ENCODE results near the gene RSAD2.
"Not testable (repeated sequence)": the region's sequence is repeated elsewhere in the genome, so short reads cannot be mapped to it uniquely, and the experiment has no call there.

Gene RSAD2

DNA sequence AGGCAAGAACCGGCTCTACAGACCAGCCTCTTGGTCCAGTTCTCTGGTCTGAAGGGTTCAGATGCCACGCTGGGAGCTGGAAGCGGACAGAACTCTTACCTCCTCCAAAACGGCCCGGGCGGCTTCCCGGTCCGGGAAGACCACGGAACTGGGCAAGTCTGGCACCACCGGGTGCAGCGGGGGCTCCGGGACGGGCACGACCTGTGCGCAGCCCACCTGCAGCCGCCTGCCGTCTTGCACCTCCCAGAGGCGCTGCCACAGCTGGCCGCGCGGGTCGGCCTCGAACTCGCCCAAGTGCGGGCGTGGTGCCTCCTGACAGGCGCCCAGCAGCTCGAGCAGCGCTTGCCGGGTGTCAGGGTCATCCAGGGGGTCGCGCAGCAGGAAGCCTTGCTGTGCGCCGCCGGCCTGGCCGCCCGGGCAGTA, 12.6 kb upstream of the RSAD2 start:
- DNase-seq: peak; percentile 70

DNA sequence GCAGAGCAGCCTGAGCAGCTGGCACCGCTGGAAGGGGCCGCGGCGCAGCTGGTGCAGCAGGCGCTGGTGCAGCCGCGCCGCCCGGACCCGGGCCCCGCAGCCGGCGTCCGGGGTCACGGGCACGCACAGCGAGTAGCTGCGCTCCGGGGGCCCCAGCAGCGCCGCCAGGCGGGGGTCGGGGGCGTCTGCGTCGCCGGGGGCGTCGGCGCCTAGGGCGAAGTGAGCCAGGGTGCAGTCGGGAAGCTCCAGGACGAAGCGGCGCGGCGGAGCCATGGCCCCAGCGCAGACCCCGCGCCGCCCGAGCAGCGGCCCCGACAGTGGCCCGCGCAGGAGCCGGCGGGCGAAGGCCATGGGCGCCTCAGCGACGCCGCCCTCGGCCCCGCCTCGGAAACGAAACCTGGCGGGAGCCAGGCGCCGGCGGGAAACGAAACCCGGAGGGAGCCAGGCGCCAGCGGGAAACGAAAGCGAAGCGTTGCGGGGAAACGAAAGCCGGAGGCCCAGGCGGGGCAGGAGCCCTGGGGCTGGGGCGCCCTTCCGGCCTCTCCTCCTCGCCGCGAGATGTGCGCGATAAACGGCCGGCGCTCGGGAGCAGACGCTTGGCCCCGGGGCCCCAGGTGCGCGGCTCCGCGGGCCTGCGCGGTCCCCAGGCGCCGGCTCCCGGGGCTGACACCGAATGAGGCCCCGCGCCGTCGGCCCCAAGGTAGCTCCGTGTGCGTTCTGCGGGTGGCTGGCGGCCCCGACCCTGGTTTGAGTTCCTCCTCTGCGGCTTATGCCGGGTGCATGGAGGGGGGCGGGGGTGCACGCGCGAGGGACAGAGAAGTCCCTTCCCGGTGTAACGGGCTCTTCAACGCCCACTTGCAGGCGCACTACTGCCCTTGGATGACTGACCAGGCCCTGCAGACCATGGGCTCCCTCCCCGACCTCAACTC, 12.0 kb upstream of the RSAD2 start, which contains the start of gene CMPK2:
Gene CMPK2 (minus strand): TSS at position 562 of the 929 bp plus-strand sequence. CDS start 211 bp downstream, at position 351.
- peak; percentile 78 for DNase-seq

DNA sequence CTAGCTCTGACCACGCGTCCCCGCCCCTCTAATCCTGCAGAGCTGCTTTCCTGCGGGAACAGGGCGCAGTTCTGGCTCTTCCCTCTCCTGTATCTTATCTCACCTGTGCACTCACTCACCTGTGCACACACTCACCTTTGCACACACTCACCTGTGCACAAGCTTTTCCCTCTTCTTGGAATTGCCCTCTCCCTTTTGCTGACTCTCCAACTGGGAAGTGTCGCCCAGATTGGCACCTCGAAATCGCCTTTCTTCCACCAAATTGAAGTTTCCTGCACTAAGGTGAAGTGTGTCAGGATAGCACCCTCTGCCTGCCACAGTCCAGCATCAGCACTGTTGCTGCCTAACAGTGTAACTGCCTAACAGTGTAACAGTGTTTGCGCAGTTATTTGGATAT, 11.3 kb upstream of the RSAD2 start:
- peak; percentile 84 for DNase-seq

DNA sequence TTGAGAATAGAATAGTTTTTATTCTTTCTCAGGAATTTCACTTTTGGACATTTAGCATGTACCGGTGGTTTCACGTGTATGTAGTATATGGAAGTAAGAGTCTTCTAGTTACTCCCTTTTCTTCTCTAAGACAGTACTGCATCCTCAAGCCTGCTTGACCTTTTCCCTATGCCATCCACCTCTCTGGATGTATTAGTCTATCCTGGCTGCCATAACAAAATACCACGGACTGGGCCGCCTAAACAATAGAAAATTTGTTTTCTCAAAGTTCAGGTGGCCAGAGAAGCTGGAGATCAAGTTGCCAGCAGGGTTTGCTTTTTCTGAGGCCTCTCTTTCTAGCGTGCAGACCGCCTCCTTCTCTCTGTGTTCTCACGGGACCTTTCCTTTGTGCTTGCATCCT, 10.6 kb upstream of the RSAD2 start:
- DNase-seq: no peak

DNA sequence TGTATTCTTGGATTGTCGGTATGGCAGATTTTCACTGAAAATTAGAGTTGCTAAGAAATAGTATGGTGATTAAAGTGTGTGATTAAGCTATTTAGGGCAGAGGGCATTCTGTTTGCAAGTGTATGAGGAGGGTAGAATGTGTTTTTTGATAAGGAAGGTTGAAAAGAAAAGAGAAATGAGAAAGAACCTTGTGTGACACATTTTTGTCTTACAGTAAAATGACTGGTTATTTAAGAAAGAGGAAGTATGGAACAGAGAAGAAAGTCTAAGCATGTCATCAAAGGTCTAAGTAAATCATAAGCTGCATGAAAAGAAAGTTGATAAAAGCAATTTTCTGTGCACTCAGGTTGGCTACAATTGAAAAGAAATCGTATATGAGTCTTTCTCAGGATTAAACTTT, 5.2 kb upstream of the RSAD2 start:
- DNase-seq: peak; percentile 60

DNA sequence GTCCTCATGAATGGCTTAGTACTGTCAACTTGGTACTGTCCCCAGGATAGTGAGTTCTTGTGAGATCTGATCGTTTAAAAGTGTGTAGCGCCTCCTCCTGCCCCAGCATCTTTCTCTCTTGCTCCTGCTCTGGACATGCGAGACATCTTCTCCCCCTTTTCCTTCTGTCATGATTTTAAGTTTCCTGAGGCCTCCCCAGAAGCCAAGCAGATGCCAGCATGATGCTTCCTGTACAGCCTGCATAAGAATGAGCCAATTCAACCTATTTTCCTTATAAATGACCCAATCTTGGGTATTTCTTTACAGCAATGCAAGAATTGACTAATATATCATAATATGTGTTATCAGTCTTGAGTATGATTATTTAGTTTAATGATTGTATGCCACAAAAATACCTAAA, 3.5 kb upstream of the RSAD2 start:
- DNase-seq: no peak

DNA sequence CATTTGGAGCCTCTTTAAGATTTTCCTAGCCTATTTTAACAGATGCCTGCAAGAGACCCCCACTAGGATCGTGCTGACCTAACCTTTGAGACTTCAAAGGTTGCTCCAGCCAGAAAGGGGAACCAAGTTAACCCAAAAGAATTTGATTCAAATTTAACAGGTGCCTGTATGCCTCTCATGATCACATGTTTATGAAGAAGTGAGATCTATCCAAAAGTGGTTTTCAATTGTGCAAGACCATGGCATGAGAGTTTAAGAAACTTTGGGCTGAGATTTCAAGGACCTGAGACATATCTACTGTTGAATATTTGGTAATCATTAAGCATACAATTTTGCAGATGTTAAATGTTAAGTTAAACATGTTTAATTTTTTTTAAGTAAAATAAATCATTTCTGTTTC, 1.3 kb upstream of the RSAD2 start:
- no peak for DNase-seq

DNA sequence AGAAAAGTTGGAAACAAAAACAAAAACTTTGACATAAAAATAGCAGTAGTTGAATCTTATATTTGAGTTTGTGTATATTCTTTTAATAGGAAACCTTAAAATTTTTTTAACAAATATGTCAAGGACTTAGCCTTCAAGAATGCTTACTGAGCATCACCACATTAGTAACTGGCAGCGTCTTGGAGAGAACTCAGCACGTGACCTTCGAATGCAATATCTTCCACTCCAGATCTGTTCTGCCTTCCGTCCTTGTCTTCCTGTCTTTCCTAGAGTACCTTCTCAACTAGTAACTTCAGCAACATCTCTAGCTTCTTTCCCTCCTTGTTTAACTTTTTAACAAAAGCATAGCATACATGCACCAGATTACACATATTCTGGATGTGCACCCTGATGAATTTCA, 972 bp downstream of the RSAD2 start:
- DNase-seq: peak; percentile 72

DNA sequence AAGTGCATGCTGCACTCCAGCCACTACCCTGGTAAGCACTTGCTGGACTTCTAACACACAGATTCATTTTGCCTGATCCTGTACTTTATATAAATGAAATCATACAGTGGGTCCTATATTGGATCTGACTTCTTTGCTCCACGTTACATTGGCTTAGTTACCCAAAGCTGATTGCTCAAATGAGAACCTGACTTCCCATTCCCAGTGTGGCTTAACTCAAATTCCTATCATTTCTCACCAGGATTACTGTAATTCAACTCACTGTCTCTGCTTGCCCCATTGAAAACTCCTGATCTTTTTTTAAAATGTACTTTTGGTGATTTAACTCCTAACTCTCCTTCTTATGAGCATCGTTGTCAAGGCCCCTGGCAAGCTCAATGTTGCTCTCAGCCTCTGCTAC, 1.4 kb downstream of the RSAD2 start:
- no peak for DNase-seq

DNA sequence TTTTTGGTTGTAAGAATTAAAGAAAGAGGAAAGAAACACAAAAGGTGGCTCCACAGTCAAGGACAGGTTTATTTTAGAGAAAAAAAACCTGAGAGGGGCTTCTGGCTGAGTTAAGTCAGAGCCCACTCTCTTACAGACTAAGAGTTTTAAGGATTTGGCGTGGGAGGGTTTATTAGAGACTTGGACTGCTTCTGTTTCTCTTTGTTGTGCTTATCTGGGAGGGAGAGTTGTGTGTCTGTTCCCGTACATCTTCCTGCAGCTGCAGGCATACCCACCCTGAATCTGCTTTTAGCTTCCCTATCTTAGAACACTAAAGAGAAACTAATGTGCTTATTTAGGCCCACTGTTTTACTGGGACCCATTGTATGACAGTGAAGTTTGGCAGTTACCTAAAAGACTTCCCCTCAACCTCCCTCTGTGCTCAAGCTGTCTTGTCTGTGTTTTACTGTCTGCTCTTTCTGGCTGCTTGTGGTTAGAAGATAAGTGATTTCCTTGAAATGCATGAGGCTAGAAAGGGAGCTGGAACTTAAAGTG, 2.7 kb downstream of the RSAD2 start:
- DNase-seq: peak; percentile 99

DNA sequence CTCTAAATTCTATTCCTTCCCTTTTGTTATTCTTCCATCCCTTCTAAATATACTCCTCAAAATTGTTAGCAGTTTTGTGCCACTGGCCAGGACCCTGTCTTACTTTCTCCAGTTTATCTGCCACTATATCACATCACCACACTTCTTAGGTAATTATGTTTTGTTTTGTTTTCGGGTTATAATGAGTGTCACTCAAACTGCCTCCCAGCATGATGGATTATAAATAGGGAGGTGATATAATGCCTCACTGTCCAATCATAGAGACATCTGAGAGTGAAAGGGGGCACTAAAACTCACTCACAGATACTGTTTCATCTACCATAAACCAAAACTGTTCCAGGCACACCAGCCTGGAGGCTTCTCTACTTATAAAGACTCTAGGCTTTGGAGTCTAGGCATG, 3.5 kb downstream of the RSAD2 start:
- DNase-seq: peak; percentile 79

DNA sequence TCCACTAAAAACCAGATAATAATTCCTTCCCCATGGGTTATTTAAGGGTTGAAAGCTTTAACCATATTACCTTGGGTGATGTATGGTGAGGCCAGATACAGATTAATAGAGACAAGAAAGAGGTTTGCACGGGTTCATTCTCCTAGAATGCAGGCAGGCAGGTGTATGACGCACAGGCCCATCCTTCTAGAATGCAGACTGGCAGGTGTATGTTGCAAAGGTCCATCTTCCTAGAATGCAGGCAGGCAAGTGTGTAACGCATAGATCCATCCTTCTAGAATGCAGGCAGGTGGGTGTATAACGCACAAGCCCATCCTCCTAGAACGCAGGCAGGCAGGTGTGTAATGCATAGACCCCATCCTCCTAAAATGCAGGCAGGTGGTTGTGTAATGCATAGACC, 3.9 kb downstream of the RSAD2 start:
- no peak for DNase-seq

DNA sequence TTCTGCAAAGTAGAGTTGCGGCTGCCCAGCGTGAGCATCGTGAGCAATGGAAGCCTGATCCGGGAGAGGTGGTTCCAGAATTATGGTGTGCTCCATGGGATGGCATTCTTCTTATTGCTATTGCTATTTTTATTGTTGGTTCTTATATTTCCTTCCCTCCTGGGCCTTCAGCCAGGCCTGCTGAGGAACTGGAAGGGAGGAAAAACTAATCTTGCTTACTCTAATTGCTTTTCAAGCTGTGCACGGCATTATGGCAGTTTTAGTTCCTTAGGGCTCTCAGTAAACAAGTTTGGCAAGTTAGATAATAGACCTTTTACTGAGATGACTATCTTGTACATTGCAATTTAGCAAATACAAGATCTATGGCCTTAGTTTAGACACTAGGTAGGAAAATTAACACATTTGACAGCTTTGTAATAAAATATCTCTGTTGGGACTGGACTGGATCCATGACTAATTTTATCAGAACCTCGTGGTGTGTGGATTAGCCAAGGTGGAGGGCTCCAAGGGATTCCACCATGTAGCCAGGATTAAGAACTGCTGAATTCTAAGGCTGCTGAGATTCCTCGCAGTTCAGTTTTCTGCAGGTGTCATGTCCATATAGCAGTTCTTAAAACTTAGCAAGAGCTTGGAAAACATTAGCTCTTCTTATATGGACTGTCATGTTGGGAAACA, 6.0 kb downstream of the RSAD2 start:
- no peak for DNase-seq

DNA sequence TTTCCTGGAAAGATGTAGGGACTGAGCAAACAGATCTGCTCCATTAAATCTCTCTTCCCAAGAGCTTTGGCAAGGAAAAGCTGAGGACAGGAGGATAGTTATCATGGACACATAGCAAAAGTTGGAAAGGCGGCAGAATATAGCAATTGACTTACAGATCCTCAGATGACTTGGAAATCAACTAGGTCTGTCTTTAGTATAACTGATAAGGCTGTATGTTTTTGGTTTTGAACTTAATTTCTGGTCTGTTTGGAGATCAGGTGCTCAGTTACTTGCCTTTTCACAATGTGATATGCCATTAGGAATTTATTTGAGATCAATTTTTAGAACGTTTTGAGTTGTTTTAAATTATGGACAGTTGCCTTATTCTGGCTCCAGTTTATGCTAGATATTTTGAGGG, 8.0 kb downstream of the RSAD2 start:
- peak; percentile 77 for DNase-seq

DNA sequence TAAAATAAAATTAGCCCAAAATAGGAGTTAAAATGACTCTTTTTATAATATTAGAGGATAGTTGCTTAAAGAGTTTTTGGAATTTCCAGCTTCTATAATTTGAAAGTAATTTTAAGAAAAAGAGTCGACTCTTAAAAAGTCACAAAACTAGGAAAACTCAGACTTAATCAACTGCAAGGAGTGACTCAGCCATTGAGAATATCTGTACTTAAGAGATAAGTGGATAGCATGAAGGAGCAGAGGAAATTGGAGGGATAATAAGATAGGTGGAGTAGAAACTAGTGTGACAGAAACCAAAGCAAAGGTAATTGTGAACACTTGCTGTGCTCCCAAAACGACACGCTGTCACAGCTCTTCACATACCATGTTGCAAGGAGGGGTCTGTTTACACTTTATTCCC, 8.4 kb downstream of the RSAD2 start:
- DNase-seq: peak; percentile 91

DNA sequence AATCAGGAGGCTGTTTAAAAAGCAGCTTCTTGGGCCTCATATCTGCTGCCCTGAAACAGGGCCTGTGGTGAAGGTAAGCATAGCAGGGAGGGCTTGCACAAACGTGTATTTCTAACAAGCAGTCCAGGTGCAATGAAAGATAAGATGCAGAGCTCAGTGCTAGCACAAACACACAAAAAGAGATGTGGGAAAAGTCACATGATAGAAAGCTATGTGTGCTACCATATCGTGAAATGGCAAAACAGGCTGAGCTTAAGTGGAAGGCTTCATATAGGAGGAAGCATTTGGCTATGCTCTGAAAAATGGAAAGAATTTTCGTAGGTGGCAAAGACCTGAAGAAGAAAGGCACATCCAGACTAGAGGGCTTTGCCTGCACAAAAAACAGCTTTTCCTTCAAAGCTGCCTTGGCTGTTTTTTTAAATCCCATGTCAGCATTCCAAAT, 10.2 kb downstream of the RSAD2 start:
- DNase-seq: peak; percentile 97

DNA sequence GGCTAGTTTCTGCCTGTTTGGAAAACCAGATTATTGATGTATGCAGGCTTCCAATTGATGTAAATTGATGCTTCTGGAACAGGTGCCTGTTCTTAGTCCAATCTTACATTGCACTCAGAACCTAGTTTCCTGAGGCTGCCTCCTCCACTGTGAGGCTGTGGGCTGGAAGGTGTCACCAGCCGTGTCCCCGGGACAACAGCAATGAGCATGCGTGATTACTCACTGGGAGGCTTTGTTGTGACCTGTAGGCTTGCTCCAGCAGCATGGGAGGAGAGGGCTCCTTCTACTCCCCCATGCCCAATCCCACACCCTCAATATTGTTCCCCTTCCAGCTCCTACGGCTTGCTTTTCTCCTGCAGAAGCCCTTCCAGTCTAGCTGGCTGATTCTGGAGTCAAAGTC, 11.1 kb downstream of the RSAD2 start:
- DNase-seq: no peak

DNA sequence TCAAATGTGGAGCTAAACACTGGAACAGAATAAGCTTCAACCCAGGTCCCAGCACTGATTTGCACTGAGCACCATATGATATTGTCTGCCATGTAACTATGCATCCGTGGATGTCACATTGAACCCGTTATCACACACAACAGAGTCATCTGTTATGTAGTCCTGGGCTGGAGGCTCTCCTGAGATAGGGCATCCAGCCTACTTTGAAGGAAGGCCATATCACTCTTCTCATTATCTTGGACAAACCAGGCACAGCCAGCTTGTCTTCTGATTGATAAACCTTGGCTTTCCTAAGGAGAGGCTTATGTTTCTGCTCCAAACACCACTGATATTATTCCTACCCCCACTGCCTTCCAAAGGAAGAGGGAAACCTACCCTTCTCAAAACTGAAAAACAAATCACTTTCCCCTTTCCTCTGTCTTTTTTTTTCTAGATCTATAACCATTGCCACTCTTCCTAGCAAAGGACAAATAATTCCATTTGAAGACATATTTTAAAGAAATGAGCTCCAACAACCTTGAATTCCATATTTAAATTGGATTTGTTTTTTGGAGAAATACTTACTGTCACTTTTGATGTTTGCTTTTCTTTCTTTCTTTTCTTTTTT, 16.4 kb downstream of the RSAD2 start:
- peak; percentile 99 for DNase-seq

DNA sequence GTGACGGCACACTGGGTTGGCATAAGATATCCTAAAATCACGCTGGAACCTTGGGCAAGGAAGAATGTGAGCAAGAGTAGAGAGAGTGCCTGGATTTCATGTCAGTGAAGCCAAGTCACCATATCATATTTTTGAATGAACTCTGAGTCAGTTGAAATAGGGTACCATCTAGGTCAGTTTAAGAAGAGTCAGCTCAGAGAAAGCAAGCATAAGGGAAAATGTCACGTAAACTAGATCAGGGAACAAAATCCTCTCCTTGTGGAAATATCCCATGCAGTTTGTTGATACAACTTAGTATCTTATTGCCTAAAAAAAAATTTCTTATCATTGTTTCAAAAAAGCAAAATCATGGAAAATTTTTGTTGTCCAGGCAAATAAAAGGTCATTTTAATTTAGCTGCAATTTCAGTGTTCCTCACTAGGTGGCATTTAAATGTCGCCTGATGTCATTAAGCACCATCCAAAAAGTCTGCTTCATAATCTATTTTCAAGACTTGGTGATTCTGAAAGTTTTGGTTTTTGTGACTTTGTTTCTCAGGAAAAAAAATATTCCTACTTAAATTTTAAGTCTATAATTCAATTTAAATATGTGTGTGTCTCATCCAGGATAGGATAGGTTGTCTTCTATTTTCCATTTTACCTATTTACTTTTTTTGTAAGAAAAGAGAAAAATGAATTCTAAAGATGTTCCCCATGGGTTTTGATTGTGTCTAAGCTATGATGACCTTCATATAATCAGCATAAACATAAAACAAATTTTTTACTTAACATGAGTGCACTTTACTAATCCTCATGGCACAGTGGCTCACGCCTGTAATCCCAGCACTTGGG, 19.6 kb downstream of the RSAD2 start:
- DNase-seq: peak; percentile 80

DNA sequence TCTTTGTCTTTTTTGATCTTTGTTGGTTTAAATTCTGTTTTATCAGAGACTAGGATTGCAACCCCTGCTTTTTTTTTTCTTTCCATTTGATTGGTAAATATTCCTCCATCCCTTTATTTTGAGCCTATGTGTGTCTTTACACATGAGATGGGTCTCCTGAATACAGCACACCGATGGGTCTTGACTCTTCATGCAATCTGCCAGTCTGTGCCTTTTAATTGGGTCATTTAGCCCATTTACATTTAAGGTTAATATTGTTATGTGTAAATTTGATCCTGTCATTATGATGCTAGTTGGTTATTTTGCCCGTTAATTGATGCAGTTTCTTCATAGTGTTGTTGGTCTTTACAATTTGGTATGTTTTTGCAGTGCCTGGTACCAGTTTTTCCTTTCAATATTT, 25.0 kb downstream of the RSAD2 start:
- DNase-seq: not testable (repeated sequence)

DNA sequence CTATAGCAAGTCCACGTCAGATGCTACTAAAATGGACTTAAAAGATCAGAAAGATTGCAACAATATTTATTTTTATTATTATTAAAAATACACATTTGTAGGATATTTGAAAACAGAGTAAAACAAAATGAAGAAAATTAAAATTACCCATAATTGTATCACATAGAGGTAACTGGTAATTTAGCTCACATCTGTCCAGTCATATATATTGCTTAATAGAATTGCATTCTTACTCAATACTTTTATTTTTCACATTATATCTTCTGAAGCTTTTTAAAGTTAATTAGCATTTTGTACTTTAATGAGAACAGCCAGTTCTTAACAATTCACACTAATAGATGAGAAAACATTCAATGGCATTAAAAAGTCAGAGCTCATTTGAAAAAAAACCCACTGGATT, 28.1 kb downstream of the RSAD2 start:
- DNase-seq: no peak

DNA sequence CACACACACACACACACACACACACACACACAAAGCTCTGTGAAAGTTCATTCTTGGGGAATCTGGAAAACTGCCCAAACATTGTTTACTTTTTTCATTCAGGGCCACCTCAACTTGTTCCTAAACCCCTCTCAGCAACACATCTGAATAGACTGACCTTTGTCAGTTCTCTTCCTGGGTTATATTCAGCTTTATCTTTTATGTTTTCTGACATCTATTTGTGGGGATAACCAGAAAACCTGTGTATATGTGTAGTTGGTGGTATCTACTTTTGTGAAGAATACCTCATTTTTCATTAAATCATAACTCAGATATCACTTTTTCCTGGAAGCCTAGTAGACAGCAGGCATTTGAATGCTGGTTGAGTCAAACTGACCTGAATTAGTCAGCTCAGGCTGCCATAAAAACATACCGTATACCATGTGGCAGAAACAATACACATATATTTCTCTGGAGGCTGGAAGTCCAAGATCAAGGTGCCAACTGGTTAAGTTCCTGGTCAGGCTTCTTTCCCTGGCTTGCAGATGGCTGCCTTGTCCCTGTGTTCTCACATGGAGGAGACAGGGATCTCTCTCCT, 28.7 kb downstream of the RSAD2 start:
- no peak for DNase-seq
